GM12878 (cell line): Measurements from ENCODE around the gene PCSK9. TPM values are rescaled to one million over a fixed set of nuclear protein-coding genes. Genes with fewer than 3 reads are reported as not detected.
A peak's percentile ranks its signal among the peaks of the same experiment; 100 is the strongest.

Experiments used
- ATAC-seq: fragments of 200-7000 bp; cut with Tn5 transposase; 3 replicates; pipeline ENCODE4 v1.9.1; 2020; ENCODE audit warnings: mild to moderate bottlenecking, moderate library complexity
- BruUV-seq: library from RNA; stranded (reverse); fragments of 400-500 nt; replicated peaks from 2 replicates; lab custom pipeline; 2021; lab: Mats Ljungman, UMichigan
- CTCF ChIA-PET: fragments of 300-600 bp; sonication (Branson Sonifier 250); formaldehyde crosslinking; extraction: SDS; loops from one replicate; lab custom pipeline; 2021; ENCODE audit warnings: inconsistent platforms; lab: Yijun Ruan, JAX
- POLR2A ChIA-PET: fragments of 350-600 bp; formaldehyde crosslinking; extraction: SDS; loops from one replicate; lab custom pipeline; 2021; ENCODE audit warnings: inconsistent platforms; lab: Charles Lee
- RAD21 ChIA-PET: fragments of 300-600 bp; sonication (Branson Sonifier 250); formaldehyde crosslinking; loops from one replicate; lab custom pipeline; 2023; ENCODE audit warnings: antibody characterized with exemption; ENCODE audit not compliant: unreplicated experiment; lab: Charles Lee
- SMC1A ChIA-PET: fragments of 300-600 bp; sonication (Branson Sonifier 250); formaldehyde crosslinking; loops from one replicate; lab custom pipeline; 2023; ENCODE audit not compliant: unreplicated experiment, uncharacterized antibody; lab: Charles Lee
- DNase-seq: peaks from one replicate; pipeline ENCODE4 v3.0.0-alpha.2; 2011; ENCODE audit warnings: low read depth, low spot score
- FAIRE-seq: peaks from 3 replicates; lab custom pipeline; 2011; peaks lifted over from hg19 to GRCh38; lab: Jason Lieb, UNC
- H2AFZ ChIP-seq: 2 replicates; pipeline ENCODE4 v1.6.0; 2011; ENCODE audit warnings: low read depth, low read length, control low read depth; ENCODE audit not compliant: control insufficient read depth
- H3K27ac ChIP-seq: 2 replicates; pipeline ENCODE4 v1.5.1; 2011; ENCODE audit warnings: control low read depth; ENCODE audit not compliant: control insufficient read depth, insufficient read depth
- H3K27me3 ChIP-seq, 2 experiments: replicated peaks in 1 of 2; 2 replicates each; pipeline versions ENCODE4 v1.6.0 to v1.6.1; 2011; ENCODE audit warnings: low read length in 1 of 2; ENCODE audit not compliant: control insufficient read depth in 2 of 2, insufficient read depth in 2 of 2
- H3K36me3 ChIP-seq, 2 experiments: 2 replicates each; pipeline ENCODE4 v1.5.1; 2011; ENCODE audit warnings: low read length in 1 of 2; ENCODE audit not compliant: control insufficient read depth in 2 of 2, insufficient read depth in 2 of 2
- H3K4me1 ChIP-seq: 2 replicates; pipeline ENCODE4 v1.6.1; 2011; ENCODE audit warnings: mild to moderate bottlenecking, low read length, moderate library complexity, mixed read lengths; ENCODE audit not compliant: control insufficient read depth, insufficient read depth
- H3K4me2 ChIP-seq: 2 replicates; pipeline ENCODE4 v1.6.0; 2011; ENCODE audit warnings: control low read depth; ENCODE audit not compliant: control insufficient read depth, insufficient read depth
- H3K4me3 ChIP-seq: fragments of 200-600 bp; sonication (generic); 2 replicates; pipeline ENCODE4 v1.5.1; 2016
- H3K79me2 ChIP-seq: 2 replicates; pipeline ENCODE4 v1.6.0; 2011; ENCODE audit warnings: low read length; ENCODE audit not compliant: control insufficient read depth, insufficient read depth
- H3K9ac ChIP-seq: 2 replicates; pipeline ENCODE4 v1.8.0; 2011; ENCODE audit warnings: low read length, control low read depth, mixed read lengths; ENCODE audit not compliant: control insufficient read depth, insufficient read depth
- H3K9me3 ChIP-seq: replicated peaks from 3 replicates; pipeline ENCODE4 v1.5.1; 2011; ENCODE audit warnings: mild to moderate bottlenecking, low read length; ENCODE audit not compliant: control insufficient read depth, insufficient read depth
- H4K20me1 ChIP-seq: 2 replicates; pipeline ENCODE4 v1.6.0; 2011; ENCODE audit not compliant: control insufficient read depth, insufficient read depth
- ATF7 ChIP-seq: fragments of 450-650 bp; IDR thresholded peaks from 2 replicates; pipeline ENCODE4 v1.6.1; 2016; ENCODE audit warnings: low read depth, mild to moderate bottlenecking
- IRF4 ChIP-seq: IDR thresholded peaks from 2 replicates; pipeline ENCODE4 v1.6.1; 2011; ENCODE audit warnings: low read depth, low read length
- JUND ChIP-seq: IDR thresholded peaks from 2 replicates; pipeline ENCODE4 v1.6.1; 2012; ENCODE audit warnings: low read depth, mild to moderate bottlenecking, low read length, improper control_type of control experiment, moderate library complexity
- MYB ChIP-seq: fragments of 150-350 bp; IDR thresholded peaks from 2 replicates; pipeline ENCODE4 v1.6.1; 2014; ENCODE audit warnings: mild to moderate bottlenecking, low read depth, low read length, borderline replicate concordance
- NFYA ChIP-seq: IDR thresholded peaks from 2 replicates; pipeline ENCODE4 v1.6.1; 2011; ENCODE audit warnings: low read depth, mild to moderate bottlenecking, low read length, improper control_type of control experiment, borderline replicate concordance
- WGBS: methylation state at CpG from one replicate; pipeline ENCODE4 v1.1.6; 2016; ENCODE audit warnings: low lambda C conversion rate; ENCODE audit not compliant: insufficient replicate concordance, insufficient coverage; ENCODE audit errors: missing lambda C conversion rate; 5-methylcytosine and 5-hydroxymethylcytosine counted together
- in situ Hi-C: fragments of 300-500 bp; cut with MboI; formaldehyde crosslinking; loops from 9 replicates; pipeline ENCODE4 v1.14.3; 2018; ENCODE audit warnings: mixed read lengths
- intact Hi-C: fragments of 100-400 bp; cut with micrococcal nuclease; formaldehyde crosslinking; loops from one replicate; pipeline ENCODE4 v1.14.2; 2022; ENCODE audit not compliant: unreplicated experiment
- polyA plus RNA-seq, 11 experiments: library from polyadenylated mRNA; depleted of rRNA in 4 of 11; unstranded in 6 of 11; stranded (reverse) in 5 of 11; fragments of >200 nt; fragmentation: Nextera tagmentation in 4 of 11; fragmentation: Illumina TruSeq in 1 of 11; extraction: Ambion mirVana in 4 of 11; extraction: Trizol in 1 of 11; gene quantifications; 1 replicate in 1 of 11; 2 replicates in 10 of 11; pipeline versions ENCODE4 v1.2.1 to v1.2.3, GENCODE V29; 2011 to 2016; ENCODE audit warnings: inconsistent platforms in 2 of 11, missing spikeins in 2 of 11, low read depth in 1 of 11
- total RNA-seq, 4 experiments: library from RNA; depleted of rRNA in 3 of 4; stranded (reverse); fragments of >200 nt in 3 of 4; fragmentation: Illumina TruSeq in 1 of 4; extraction: Trizol in 1 of 4; gene quantifications; 2 replicates each; pipeline versions ENCODE4 v1.2.1 to v1.2.3, GENCODE V29; 2013 to 2021
- TF ChIP-seq, protein P1 (sequence below): IDR thresholded peaks from 2 replicates; pipeline ENCODE4 v1.6.1; 2011; ENCODE audit warnings: mild to moderate bottlenecking, low read depth, low read length, moderate library complexity; ENCODE audit not compliant: insufficient replicate concordance
- TF ChIP-seq, protein P2 (sequence below): IDR thresholded peaks from 2 replicates; pipeline ENCODE4 v1.6.1; 2011; ENCODE audit warnings: borderline replicate concordance, low read depth, mild to moderate bottlenecking, moderate library complexity, low read length; ENCODE audit not compliant: insufficient read depth, poor library complexity, severe bottlenecking

The PCSK9 gene
- total and polyA plus RNA-seq, 10 of the 15 experiments (the other 5 are each of a cell fraction or from before 2014, with no cell fraction given) = 0.03 to 0.15 TPM; not detected in 8

DNA sequence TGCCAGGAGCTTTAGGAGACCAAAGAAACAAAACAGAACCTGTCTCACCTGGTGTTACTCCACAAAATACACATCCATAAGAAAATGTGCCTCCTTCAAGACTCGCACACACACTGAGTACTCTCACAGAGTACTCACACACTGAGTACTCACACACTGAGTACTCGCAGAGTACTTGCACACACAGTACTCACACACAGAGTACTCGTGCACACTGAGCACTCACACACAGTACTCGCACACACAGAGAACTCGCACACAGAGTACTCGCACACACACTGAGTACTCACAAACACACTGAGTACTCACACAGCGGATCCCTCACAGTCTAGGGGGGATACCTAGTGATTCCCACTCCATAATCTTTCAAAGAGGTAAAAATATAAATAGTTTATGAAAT lies 40.3 kb downstream of the PCSK9 start:
- BruUV-seq = no TSS peak
- 98% methylated on average over 7 of the region's 7 CpGs for whole genome bisulfite sequencing
- H3K4me3 ChIP-seq = no peak overlapping the region
- no peak overlapping the region for H3K4me2 ChIP-seq
- in situ Hi-C loops = no loop called here
- ATAC-seq (no peak), DNase-seq (no peak), FAIRE-seq (no peak)
- CTCF ChIA-PET = interaction anchor here (1.0 kb wide), 1 partner anchor 8 kb away, joined by 3 read pairs; no protein-coding TSS in a partner anchor
- H4K20me1 ChIP-seq = no peaks in the 10 kb centered on the region
- SMC1A ChIA-PET = interaction anchor here (0.6 kb wide), 1 partner anchor 1246 kb away, joined by 4 read pairs; no protein-coding TSS in a partner anchor
- TF ChIP-seq NFYA (no peak), IRF4 (no peak), MYB (no peak), ATF7 (no peak), JUND (no peak)
- TF ChIP-seq, protein P1, sequence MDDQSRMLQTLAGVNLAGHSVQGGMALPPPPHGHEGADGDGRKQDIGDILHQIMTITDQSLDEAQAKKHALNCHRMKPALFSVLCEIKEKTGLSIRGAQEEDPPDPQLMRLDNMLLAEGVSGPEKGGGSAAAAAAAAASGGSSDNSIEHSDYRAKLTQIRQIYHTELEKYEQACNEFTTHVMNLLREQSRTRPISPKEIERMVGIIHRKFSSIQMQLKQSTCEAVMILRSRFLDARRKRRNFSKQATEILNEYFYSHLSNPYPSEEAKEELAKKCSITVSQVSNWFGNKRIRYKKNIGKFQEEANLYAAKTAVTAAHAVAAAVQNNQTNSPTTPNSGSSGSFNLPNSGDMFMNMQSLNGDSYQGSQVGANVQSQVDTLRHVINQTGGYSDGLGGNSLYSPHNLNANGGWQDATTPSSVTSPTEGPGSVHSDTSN = peak; percentile 48
- TF ChIP-seq, protein P2, sequence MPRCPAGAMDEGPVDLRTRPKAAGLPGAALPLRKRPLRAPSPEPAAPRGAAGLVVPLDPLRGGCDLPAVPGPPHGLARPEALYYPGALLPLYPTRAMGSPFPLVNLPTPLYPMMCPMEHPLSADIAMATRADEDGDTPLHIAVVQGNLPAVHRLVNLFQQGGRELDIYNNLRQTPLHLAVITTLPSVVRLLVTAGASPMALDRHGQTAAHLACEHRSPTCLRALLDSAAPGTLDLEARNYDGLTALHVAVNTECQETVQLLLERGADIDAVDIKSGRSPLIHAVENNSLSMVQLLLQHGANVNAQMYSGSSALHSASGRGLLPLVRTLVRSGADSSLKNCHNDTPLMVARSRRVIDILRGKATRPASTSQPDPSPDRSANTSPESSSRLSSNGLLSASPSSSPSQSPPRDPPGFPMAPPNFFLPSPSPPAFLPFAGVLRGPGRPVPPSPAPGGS = peak; percentile 96
- no peak overlapping the region for H3K27ac ChIP-seq
- POLR2A ChIA-PET = no interaction called here
- no peaks in the 10 kb centered on the region for H3K79me2 ChIP-seq
- H3K27me3 ChIP-seq = no peaks in the 10 kb centered on the region
- H3K4me1 ChIP-seq = no peaks in the 10 kb centered on the region
- no peak overlapping the region for H3K9ac ChIP-seq
- H3K9me3 ChIP-seq = no peaks in the 10 kb centered on the region
- no peak overlapping the region for H2AFZ ChIP-seq
- RAD21 ChIA-PET = interaction anchor here (1.1 kb wide), 1 partner anchor 198 kb away, joined by 4 read pairs; no protein-coding TSS in a partner anchor
- intact Hi-C loops = no loop called here
- peaks cover 8 to 43% of the 10 kb centered on the region in 2 experiments for H3K36me3 ChIP-seq
